ENCODE data around the gene FOXO6. TPM values are rescaled to one million over a fixed set of nuclear protein-coding genes. Genes with fewer than 3 reads are reported as not detected.

The FOXO6 gene
- total RNA-seq, 1 donor from 2014 or later: 5.7 TPM

DNA sequence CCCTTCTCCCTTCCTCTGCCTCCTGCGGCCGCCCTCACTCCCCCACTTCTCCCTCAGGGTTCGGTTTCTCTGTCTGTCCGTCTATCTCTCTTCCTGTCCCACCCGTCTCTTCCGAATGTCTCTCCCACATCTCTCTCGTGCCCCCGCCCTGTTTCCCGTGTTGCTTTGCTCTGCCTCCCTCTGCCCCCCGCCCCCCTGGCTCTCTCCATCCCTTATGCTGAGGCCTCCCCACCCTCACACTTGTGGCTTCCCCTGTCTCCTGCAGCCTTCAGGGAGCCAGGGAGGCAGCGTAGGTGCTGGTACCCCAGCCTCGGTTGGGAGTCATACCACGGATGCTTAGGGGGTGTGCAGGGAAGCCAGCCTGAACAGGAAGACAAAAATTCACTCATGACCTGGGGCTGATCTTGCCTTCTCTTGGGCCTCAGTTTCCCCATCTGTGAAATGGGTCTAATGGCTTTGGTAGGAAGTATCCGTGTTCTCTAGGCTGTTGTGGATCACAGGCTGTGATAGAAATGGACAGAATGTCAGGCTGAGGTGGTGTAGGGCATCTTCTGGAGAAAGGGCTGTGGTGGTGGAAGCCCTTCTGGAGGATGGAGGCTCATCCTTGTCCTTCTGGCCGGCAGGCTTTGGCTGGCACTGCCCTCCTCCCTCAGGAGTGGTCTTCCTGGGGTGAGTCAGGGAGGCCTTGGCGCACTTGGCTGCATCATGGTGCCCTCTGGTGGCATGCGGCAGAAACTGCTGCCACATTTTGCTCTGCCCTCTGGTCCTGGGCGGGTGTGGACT is 55.5 kb downstream of the FOXO6 start:
- Histone ChIP-seq H3K36me3 (no peaks in the 10 kb centered on the region), H3K27ac (peak overlapping the region in 1 of 2 donors; percentile 88), H3K9me3 (no peaks in the 10 kb centered on the region), H3K4me3 (no peak overlapping the region), H3K4me1 (peaks cover 4 to 12% of the 10 kb centered on the region in 2 donors), H3K27me3 (no peaks in the 10 kb centered on the region)
- peak in 1 of 2 donors; percentile 85 for DNase-seq (ENCODE audit: low spot score in 2 of 2)
- intact Hi-C loops (cut with DNase I): loop anchor here (1.0 to 5.0 kb wide), 3 partner anchors 81 to 148 kb away; no protein-coding TSS in a partner anchor
- TF ChIP-seq, protein P1, sequence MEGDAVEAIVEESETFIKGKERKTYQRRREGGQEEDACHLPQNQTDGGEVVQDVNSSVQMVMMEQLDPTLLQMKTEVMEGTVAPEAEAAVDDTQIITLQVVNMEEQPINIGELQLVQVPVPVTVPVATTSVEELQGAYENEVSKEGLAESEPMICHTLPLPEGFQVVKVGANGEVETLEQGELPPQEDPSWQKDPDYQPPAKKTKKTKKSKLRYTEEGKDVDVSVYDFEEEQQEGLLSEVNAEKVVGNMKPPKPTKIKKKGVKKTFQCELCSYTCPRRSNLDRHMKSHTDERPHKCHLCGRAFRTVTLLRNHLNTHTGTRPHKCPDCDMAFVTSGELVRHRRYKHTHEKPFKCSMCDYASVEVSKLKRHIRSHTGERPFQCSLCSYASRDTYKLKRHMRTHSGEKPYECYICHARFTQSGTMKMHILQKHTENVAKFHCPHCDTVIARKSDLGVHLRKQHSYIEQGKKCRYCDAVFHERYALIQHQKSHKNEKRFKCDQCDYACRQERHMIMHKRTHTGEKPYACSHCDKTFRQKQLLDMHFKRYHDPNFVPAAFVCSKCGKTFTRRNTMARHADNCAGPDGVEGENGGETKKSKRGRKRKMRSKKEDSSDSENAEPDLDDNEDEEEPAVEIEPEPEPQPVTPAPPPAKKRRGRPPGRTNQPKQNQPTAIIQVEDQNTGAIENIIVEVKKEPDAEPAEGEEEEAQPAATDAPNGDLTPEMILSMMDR (IDR thresholded peaks at IDR 0.05): peak; percentile 90 to 97 (median 93)

DNA sequence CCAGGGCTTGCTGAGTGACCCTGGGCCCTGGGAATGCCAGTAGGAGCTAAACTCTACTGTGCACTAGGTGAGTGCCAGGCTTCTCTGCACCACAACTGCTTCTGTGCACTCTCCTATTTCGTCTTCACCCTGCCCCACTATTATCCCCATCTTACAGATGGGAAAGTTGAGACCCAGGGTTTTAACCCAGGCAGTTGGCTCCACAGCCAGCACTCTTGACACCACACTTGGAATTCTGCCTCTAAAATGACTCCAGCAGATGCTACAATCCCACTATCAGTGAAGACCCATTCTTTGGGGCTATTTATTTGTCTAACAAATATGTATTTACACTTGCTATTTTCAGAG is 56.1 kb downstream of the FOXO6 start:
- H3K27ac ChIP-seq: peak overlapping the region in 1 of 2 donors; percentile 88
- intact Hi-C loops (cut with DNase I): loop anchor here (1.0 to 5.0 kb wide), 3 partner anchors 80 to 149 kb away; no protein-coding TSS in a partner anchor
- peaks cover 4 to 12% of the 10 kb centered on the region in 2 donors for H3K4me1 ChIP-seq
- no peaks in the 10 kb centered on the region for H3K27me3 ChIP-seq
- no peaks in the 10 kb centered on the region for H3K9me3 ChIP-seq
- H3K36me3 ChIP-seq: no peaks in the 10 kb centered on the region
- no peak for DNase-seq (ENCODE audit: low spot score in 2 of 2)
- TF ChIP-seq, protein P1 (IDR thresholded peaks at IDR 0.05): no peak
- no peak overlapping the region for H3K4me3 ChIP-seq

DNA sequence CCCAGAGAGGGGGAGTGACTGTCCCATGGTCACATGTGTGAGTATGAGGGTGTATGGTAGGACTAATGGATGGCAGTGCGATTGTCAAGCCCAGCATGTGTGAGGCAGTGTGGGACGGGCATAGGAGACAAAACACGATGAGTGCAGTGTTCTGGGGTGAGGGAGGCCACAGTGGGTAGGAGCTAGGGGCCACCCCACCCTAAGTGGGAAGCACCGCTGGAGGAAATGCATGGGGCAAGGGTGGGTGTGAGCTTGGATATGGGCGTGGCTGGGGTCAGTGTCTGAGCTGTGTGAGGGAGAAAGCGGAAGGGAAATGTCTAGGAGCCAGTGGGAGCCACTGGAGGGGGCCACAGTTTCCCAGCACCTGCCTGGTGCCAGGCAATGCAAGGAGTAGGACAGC is 56.5 kb downstream of the FOXO6 start:
- no peak overlapping the region for H3K4me3 ChIP-seq
- H3K36me3 ChIP-seq: no peaks in the 10 kb centered on the region
- H3K4me1 ChIP-seq: peaks cover 4 to 12% of the 10 kb centered on the region in 2 donors
- no peaks in the 10 kb centered on the region for H3K27me3 ChIP-seq
- intact Hi-C loops (cut with DNase I): loop anchor here (1.0 to 5.0 kb wide), 5 partner anchors 35 to 149 kb away; partner anchors contain the start of gene FOXO6
- peak overlapping the region; percentile 85 to 88 for H3K27ac ChIP-seq
- no peaks in the 10 kb centered on the region for H3K9me3 ChIP-seq
- DNase-seq (ENCODE audit: low spot score in 2 of 2): no peak
- TF ChIP-seq, protein P1 (IDR thresholded peaks at IDR 0.05): no peak

DNA sequence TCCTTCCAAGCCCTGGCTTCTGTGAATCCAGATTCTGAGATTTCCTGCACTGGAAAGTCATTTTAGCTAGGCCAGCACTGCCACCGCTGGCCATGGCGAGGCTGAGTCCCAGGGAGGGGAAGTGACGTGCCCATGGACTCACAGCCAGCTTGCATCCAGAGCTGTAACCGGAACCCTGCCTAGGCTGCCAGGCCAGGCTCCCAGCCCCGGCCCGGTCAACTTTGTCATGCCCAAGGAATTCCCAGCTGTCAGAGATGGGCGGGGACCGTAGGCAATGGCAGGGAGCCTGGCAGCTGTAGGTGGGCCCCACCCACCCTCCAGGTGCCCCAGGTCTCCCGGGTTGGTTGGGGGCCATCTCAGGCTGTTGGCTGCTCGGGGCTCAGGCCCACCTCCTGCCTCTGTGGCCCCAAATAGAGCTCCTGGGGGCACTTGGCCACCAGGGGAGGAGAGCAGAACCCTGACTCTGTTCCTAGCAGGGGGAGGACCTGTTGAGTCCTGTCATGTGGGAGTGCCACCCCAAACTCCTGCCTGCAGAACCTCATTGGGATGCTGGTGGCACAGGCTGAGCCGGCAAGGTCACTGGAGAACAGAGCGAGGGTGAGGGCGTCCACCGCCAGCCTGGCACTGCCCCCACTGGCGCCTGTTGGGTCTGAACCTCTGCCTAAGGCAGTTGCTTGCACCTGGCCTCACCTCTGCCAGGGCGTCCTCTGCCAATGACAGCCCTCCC is 57.8 kb downstream of the FOXO6 start:
- intact Hi-C loops (cut with DNase I): loop anchor here (1.0 to 5.0 kb wide), 4 partner anchors 13 to 78 kb away; partner anchors contain the start of gene FOXO6
- DNase-seq (ENCODE audit: low spot score in 2 of 2): peak; percentile 72 to 97

DNA sequence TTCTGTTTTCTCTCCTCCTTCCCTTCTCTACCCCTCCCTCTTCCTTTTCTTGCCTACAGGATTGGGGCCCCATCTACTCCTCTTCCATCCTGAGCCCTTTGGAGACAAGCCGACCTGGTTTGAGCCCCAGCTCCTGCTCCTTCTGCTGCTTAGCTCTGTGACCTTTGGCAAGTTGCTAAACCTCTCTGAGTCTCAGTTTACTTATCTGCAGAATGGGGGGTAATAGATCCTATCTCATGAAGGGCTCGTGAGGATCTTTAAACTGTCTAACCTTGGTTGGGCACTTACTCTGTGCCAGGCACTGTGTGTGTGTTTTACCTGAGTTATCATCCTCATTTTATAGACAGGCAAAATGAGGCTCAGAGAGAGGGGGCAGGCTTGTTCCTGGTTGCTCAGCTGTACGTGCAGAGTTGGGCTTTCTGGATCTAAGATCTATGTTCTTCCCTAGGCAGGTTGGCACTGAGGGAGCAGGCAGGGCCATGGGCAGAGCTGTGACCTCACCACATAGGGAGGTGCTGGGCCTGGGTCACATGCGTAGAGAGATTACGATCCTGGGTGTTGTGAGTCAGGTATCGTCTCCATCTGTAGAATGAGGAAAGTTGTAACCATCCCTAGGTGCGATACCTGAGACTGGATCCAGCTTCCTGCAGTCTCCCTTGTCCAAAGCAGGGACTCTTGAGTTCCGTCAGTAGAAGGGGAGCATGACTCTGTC is 58.5 kb downstream of the FOXO6 start:
- Histone ChIP-seq H3K4me3 (no peak overlapping the region), H3K27me3 (no peaks in the 10 kb centered on the region), H3K9me3 (no peaks in the 10 kb centered on the region), H3K36me3 (no peaks in the 10 kb centered on the region), H3K4me1 (peaks cover 4 to 15% of the 10 kb centered on the region in 2 donors), H3K27ac (peak overlapping the region; percentile 85 to 88)
- intact Hi-C loops (cut with DNase I): loop anchor here (1.0 to 5.0 kb wide), 2 partner anchors 13 to 78 kb away; no protein-coding TSS in a partner anchor
- TF ChIP-seq, protein P1 (IDR thresholded peaks at IDR 0.05): no peak
- no peak for DNase-seq (ENCODE audit: low spot score in 2 of 2)

More for the DNA sequence above, 57.8 kb downstream of the FOXO6 start:
- peaks cover 4 to 15% of the 10 kb centered on the region in 2 donors for H3K4me1 ChIP-seq
- no peak overlapping the region for H3K4me3 ChIP-seq
- H3K36me3 ChIP-seq: no peaks in the 10 kb centered on the region
- no peaks in the 10 kb centered on the region for H3K9me3 ChIP-seq
- TF ChIP-seq, protein P1 (IDR thresholded peaks at IDR 0.05): peak in 1 of 3 experiments; percentile 31
- H3K27me3 ChIP-seq: no peaks in the 10 kb centered on the region
- peak overlapping the region; percentile 85 to 88 for H3K27ac ChIP-seq
